GM12878 (cell line): Measurements from ENCODE around the gene RPS10. TPM values are rescaled to one million over a fixed set of nuclear protein-coding genes. Genes with fewer than 3 reads are reported as not detected.

Source experiments
- ATAC-seq: fragments of 200-7000 bp; cut with Tn5 transposase; 3 replicates; pipeline ENCODE4 v1.9.1; 2020; ENCODE audit warnings: mild to moderate bottlenecking, moderate library complexity
- BruUV-seq: library from RNA; stranded (reverse); fragments of 400-500 nt; replicated peaks from 2 replicates; lab custom pipeline; 2021; lab: Mats Ljungman, UMichigan
- CTCF ChIA-PET: fragments of 300-600 bp; sonication (Branson Sonifier 250); formaldehyde crosslinking; extraction: SDS; loops from one replicate; lab custom pipeline; 2021; ENCODE audit warnings: inconsistent platforms; lab: Yijun Ruan, JAX
- POLR2A ChIA-PET: fragments of 350-600 bp; formaldehyde crosslinking; extraction: SDS; loops from one replicate; lab custom pipeline; 2021; ENCODE audit warnings: inconsistent platforms; lab: Charles Lee
- RAD21 ChIA-PET: fragments of 300-600 bp; sonication (Branson Sonifier 250); formaldehyde crosslinking; loops from one replicate; lab custom pipeline; 2023; ENCODE audit warnings: antibody characterized with exemption; ENCODE audit not compliant: unreplicated experiment; lab: Charles Lee
- SMC1A ChIA-PET: fragments of 300-600 bp; sonication (Branson Sonifier 250); formaldehyde crosslinking; loops from one replicate; lab custom pipeline; 2023; ENCODE audit not compliant: unreplicated experiment, uncharacterized antibody; lab: Charles Lee
- DNase-seq: peaks from one replicate; pipeline ENCODE4 v3.0.0-alpha.2; 2011; ENCODE audit warnings: low read depth, low spot score
- FAIRE-seq: peaks from 3 replicates; lab custom pipeline; 2011; peaks lifted over from hg19 to GRCh38; lab: Jason Lieb, UNC
- H2AFZ ChIP-seq: 2 replicates; pipeline ENCODE4 v1.6.0; 2011; ENCODE audit warnings: low read depth, low read length, control low read depth; ENCODE audit not compliant: control insufficient read depth
- H3K27ac ChIP-seq: 2 replicates; pipeline ENCODE4 v1.5.1; 2011; ENCODE audit warnings: control low read depth; ENCODE audit not compliant: control insufficient read depth, insufficient read depth
- H3K27me3 ChIP-seq, 2 experiments: replicated peaks in 1 of 2; 2 replicates each; pipeline versions ENCODE4 v1.6.0 to v1.6.1; 2011; ENCODE audit warnings: low read length in 1 of 2; ENCODE audit not compliant: control insufficient read depth in 2 of 2, insufficient read depth in 2 of 2
- H3K36me3 ChIP-seq, 2 experiments: 2 replicates each; pipeline ENCODE4 v1.5.1; 2011; ENCODE audit warnings: low read length in 1 of 2; ENCODE audit not compliant: control insufficient read depth in 2 of 2, insufficient read depth in 2 of 2
- H3K4me1 ChIP-seq: 2 replicates; pipeline ENCODE4 v1.6.1; 2011; ENCODE audit warnings: mild to moderate bottlenecking, low read length, moderate library complexity, mixed read lengths; ENCODE audit not compliant: control insufficient read depth, insufficient read depth
- H3K4me2 ChIP-seq: 2 replicates; pipeline ENCODE4 v1.6.0; 2011; ENCODE audit warnings: control low read depth; ENCODE audit not compliant: control insufficient read depth, insufficient read depth
- H3K4me3 ChIP-seq: fragments of 200-600 bp; sonication (generic); 2 replicates; pipeline ENCODE4 v1.5.1; 2016
- H3K79me2 ChIP-seq: 2 replicates; pipeline ENCODE4 v1.6.0; 2011; ENCODE audit warnings: low read length; ENCODE audit not compliant: control insufficient read depth, insufficient read depth
- H3K9ac ChIP-seq: 2 replicates; pipeline ENCODE4 v1.8.0; 2011; ENCODE audit warnings: low read length, control low read depth, mixed read lengths; ENCODE audit not compliant: control insufficient read depth, insufficient read depth
- H3K9me3 ChIP-seq: replicated peaks from 3 replicates; pipeline ENCODE4 v1.5.1; 2011; ENCODE audit warnings: mild to moderate bottlenecking, low read length; ENCODE audit not compliant: control insufficient read depth, insufficient read depth
- H4K20me1 ChIP-seq: 2 replicates; pipeline ENCODE4 v1.6.0; 2011; ENCODE audit not compliant: control insufficient read depth, insufficient read depth
- CEBPZ ChIP-seq: fragments of 150-350 bp; IDR thresholded peaks from 2 replicates; pipeline ENCODE4 v1.6.1; 2016; ENCODE audit warnings: low read depth, low read length
- CHD1 ChIP-seq: IDR thresholded peaks from 2 replicates; pipeline ENCODE4 v1.6.1; 2012; ENCODE audit warnings: low read depth, low read length, improper control_type of control experiment
- CUX1 ChIP-seq: IDR thresholded peaks from 2 replicates; pipeline ENCODE4 v1.6.1; 2012; ENCODE audit warnings: improper control_type of control experiment, low read depth, low read length; ENCODE audit not compliant: insufficient replicate concordance
- GATAD2B ChIP-seq: fragments of 450-650 bp; conservative IDR thresholded peaks from 2 replicates; pipeline ENCODE4 v1.6.1; 2017; ENCODE audit warnings: low read depth, mild to moderate bottlenecking, moderate library complexity
- NR2C1 ChIP-seq: fragments of 450-650 bp; IDR thresholded peaks from 2 replicates; pipeline ENCODE4 v1.6.1; 2017; ENCODE audit warnings: antibody characterized with exemption, mild to moderate bottlenecking, moderate library complexity
- PAX8 ChIP-seq: fragments of 450-650 bp; IDR thresholded peaks from 2 replicates; pipeline ENCODE4 v1.6.1; 2017; ENCODE audit warnings: mild to moderate bottlenecking, moderate library complexity
- POLR2AphosphoS2 ChIP-seq: IDR thresholded peaks from 2 replicates; pipeline ENCODE4 v1.6.1; 2011; ENCODE audit warnings: low read depth, mild to moderate bottlenecking, low read length, improper control_type of control experiment, moderate library complexity
- POU2F2 ChIP-seq: IDR thresholded peaks from 3 replicates; pipeline ENCODE4 v1.6.1; 2011; ENCODE audit warnings: low read depth, mild to moderate bottlenecking, low read length, borderline replicate concordance
- RBBP5 ChIP-seq: fragments of 200-600 bp; sonication (generic); conservative IDR thresholded peaks from 2 replicates; pipeline ENCODE4 v1.6.1; 2016
- SMC3 ChIP-seq: IDR thresholded peaks from 2 replicates; pipeline ENCODE4 v1.6.1; 2011; ENCODE audit warnings: low read length, improper control_type of control experiment, borderline replicate concordance
- TAF1 ChIP-seq: IDR thresholded peaks from 2 replicates; pipeline ENCODE4 v1.6.1; 2011; ENCODE audit warnings: mild to moderate bottlenecking, low read depth, low read length, borderline replicate concordance
- WGBS: methylation state at CpG from one replicate; pipeline ENCODE4 v1.1.6; 2016; ENCODE audit warnings: low lambda C conversion rate; ENCODE audit not compliant: insufficient replicate concordance, insufficient coverage; ENCODE audit errors: missing lambda C conversion rate; 5-methylcytosine and 5-hydroxymethylcytosine counted together
- in situ Hi-C: fragments of 300-500 bp; cut with MboI; formaldehyde crosslinking; loops from 9 replicates; pipeline ENCODE4 v1.14.3; 2018; ENCODE audit warnings: mixed read lengths
- intact Hi-C: fragments of 100-400 bp; cut with micrococcal nuclease; formaldehyde crosslinking; loops from one replicate; pipeline ENCODE4 v1.14.2; 2022; ENCODE audit not compliant: unreplicated experiment
- polyA plus RNA-seq, 11 experiments: library from polyadenylated mRNA; depleted of rRNA in 4 of 11; unstranded in 6 of 11; stranded (reverse) in 5 of 11; fragments of >200 nt; fragmentation: Nextera tagmentation in 4 of 11; fragmentation: Illumina TruSeq in 1 of 11; extraction: Ambion mirVana in 4 of 11; extraction: Trizol in 1 of 11; gene quantifications; 1 replicate in 1 of 11; 2 replicates in 10 of 11; pipeline versions ENCODE4 v1.2.1 to v1.2.3, GENCODE V29; 2011 to 2016; ENCODE audit warnings: inconsistent platforms in 2 of 11, missing spikeins in 2 of 11, low read depth in 1 of 11
- total RNA-seq, 4 experiments: library from RNA; depleted of rRNA in 3 of 4; stranded (reverse); fragments of >200 nt in 3 of 4; fragmentation: Illumina TruSeq in 1 of 4; extraction: Trizol in 1 of 4; gene quantifications; 2 replicates each; pipeline versions ENCODE4 v1.2.1 to v1.2.3, GENCODE V29; 2013 to 2021

The RPS10 gene
- total and polyA plus RNA-seq, 10 of the 15 experiments (the other 5 are each of a cell fraction or from before 2014, with no cell fraction given) = 1,546 to 3,970 (median 2,813) TPM

GRCh38 chr6:34373511-34373910, 52.4 kb downstream of the RPS10 start:
- H3K27me3 ChIP-seq = no peaks in the 10 kb centered on the region
- intact Hi-C loops = no loop called here
- RAD21 ChIA-PET = interaction anchor here (1.2 kb wide), 1 partner anchor 9 kb away, joined by 3 read pairs; no protein-coding TSS in a partner anchor

More at GRCh38 chr6:34373511-34373910, 52.4 kb downstream of the RPS10 start:
- no peak for DNase-seq
- Histone ChIP-seq H3K9ac (no peak overlapping the region), H2AFZ (no peak overlapping the region), H3K4me2 (no peak overlapping the region), H3K4me3 (no peak overlapping the region), H3K79me2 (peaks cover 61% of the 10 kb centered on the region), H3K4me1 (peaks cover 4% of the 10 kb centered on the region; the same call in 1 of the 2 replicates), H4K20me1 (no peaks in the 10 kb centered on the region; the same call in 1 of the 2 replicates), H3K27ac (no peak overlapping the region), H3K9me3 (no peaks in the 10 kb centered on the region), H3K36me3 (no peaks in the 10 kb centered on the region; a peak in 2 of 4 replicates)
- ChIA-PET CTCF (interaction anchor here (0.8 kb wide), 1 partner anchor 63 kb away, joined by 3 read pairs; no protein-coding TSS in a partner anchor), POLR2A (interaction anchor here (0.5 to 0.9 kb wide), 4 partner anchors 10 to 43 kb away, joined by 3 to 9 read pairs (median 5); no protein-coding TSS in a partner anchor), SMC1A (interaction anchor here (0.7 to 2.0 kb wide), 4 partner anchors 9 to 124 kb away, joined by 3 to 9 read pairs (median 3); no protein-coding TSS in a partner anchor)
- in situ Hi-C loops = no loop called here
- no peak for ATAC-seq
- BruUV-seq = no TSS peak
- TF ChIP-seq PAX8 (no peak), NR2C1 (no peak), GATAD2B (no peak), SMC3 (no peak), CUX1 (no peak), POLR2AphosphoS2 (no peak), POU2F2 (no peak), CHD1 (no peak), TAF1 (no peak), CEBPZ (no peak), RBBP5 (no peak)
- FAIRE-seq = no peak
- 99% methylated on average over 5 of the region's 5 CpGs for WGBS
